Stimulated activated CD8-positive, alpha-beta memory T cell treated with anti-CD3 and anti-CD28 coated beads, Interleukin-7, amount 100 ng/mL, for 1 hour (primary cell): ENCODE results near the gene ACO1.
"Not testable (repeated sequence)": the region's sequence is repeated elsewhere in the genome, so short reads cannot be mapped to it uniquely, and the experiment has no call there.

ENCODE experiments used
- DNase-seq, 2 donors: peaks; one replicate each; pipeline ENCODE4 v3.0.0-alpha.2; 2020; ENCODE audit warnings: low read depth in 2 of 2

The ACO1 gene

GRCh38 chr9:32384364-32385151, at the start of gene ACO1:
Gene ACO1, plus strand, starts transcription at chr9:32384643. Its CDS starts 20,864 bp downstream, at chr9:32405507.
- DNase-seq, result peak; percentile 76 to 78

DNA sequence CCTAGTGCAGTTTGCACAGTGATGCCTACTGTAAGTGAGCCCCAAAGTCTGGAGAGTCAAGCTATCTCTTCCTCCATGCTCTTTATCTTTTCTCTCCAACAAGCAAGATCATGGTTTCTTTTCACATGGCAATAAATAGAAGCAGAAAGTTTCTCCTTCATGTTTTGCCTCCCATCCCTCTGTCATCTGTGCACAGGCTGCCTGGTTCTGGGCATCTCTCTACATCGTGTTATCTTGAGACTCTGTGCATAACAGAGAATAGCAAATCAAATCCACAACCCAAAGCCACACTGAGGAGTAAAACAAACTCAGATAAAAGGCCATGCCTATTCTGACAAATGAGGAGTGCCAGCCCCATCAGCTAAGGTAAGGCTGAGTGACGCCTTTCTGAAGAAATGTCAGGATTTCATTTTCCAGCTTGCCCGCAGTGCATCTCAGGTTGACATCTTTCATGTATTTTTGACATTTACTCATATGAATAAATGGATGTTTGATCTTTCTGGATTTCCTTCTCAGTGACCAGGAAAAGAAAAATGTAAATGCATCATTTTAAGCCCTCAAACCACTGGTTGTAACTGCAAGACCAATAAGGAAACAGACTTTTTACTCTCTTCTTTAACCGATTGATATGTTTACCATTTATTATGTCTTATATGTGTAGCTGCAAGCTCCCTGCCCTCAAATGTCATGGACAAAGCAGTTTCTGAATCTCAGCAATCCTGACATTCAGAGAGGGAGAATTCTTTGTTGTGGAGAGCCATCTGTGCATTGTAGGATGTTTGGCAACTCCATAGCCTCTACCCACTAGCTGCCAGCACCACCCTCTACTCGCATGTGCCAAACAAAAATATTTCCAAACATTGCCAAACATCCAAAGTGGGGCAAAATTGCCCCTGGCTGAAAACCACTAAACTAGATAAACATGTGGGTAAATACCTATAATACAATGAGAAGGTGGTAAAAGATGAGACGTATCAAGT, 49.2 kb upstream of the ACO1 start:
- no peak for DNase-seq

- DNase-seq, result no peak
Measured at GRCh38 chr9:32339424-32339823, 45.0 kb upstream of the ACO1 start.

DNA sequence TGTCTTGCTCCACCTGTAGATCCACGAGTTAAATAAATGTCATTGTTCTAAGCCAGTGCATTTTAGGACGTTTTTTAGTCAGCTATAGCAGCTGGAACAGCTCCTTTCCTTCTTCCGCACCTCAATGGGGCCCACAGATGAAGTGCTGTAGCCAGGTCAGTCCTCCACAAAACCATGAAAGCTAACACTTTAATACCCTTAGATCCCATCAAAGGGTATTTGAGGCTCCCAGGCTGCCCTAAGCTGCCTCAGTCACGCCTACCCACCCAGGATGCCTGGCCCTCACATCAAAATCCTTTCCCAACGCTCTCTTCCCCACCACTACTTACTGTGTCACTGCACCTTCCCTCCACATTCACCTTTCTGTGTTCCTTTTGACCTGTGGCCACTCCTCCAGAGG, 44.1 kb upstream of the ACO1 start:
- DNase-seq, result no peak

- no peak for DNase-seq
Measured at GRCh38 chr9:32344551-32345182, 39.8 kb upstream of the ACO1 start.

DNA sequence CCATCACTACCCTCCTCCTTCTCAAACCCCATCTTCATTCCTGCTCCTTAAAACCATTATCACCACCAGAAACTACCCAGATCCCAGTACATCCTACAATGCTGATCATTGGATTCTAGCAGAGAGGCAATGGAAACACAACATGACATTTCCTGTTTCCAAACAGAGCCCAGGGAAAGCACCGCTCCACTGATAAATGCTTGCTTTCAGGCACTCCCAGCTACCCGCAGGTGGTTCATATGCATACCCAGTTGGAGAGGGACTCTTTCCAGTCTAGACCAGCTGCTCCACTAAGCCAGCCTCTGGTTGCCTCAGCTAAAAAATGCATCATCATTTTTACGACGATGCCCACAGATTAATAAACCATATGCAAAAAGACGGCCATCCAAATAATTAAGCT, 39.2 kb upstream of the ACO1 start:
- DNase-seq, result no peak

DNA sequence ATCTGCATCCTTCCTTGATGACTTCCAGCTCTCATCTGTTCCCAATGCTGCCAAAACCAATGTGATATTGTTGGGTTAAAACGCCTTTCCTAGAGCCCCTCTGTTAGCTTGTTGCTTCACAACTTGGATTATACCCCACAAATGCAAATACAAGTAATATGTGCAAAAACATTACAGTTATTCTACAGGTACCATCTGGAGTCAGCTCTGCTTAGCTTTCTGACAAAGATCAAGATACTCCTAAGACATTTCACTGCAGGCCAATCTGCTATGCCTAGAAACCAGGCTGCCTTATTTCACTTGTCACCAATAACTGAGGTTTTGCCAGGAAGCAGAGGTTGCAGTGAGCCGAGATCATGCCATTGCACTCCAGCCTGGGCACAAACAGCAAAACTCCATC, 36.9 kb upstream of the ACO1 start:
- no peak for DNase-seq

GRCh38 chr9:32348106-32348695, 36.2 kb upstream of the ACO1 start:
- DNase-seq, result no peak

- no peak for DNase-seq
Measured at GRCh38 chr9:32349013-32349412, 35.4 kb upstream of the ACO1 start.

DNA sequence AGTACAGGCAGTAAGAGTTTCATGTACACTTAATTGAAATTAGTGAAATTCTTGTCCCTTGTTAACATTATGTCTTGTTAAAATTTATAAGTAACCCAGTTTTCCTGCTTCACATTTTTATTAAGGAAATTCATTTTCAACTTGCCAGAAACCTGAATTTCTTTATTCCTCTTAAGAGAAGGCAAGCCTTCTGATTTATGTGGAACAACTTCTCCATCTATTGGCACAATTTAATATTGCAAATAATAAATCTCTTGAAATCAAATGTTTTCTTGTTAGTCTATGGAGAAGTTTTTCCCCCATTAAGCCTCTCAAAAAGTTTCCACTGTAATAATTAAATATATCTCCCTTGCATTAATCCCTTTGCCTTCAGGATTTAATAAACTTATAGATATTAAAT, 33.8 kb upstream of the ACO1 start:
- no peak for DNase-seq

GRCh38 chr9:32351845-32352244, 32.6 kb upstream of the ACO1 start:
- no peak for DNase-seq

GRCh38 chr9:32353476-32353875, 31.0 kb upstream of the ACO1 start:
- not testable (repeated sequence) for DNase-seq

- no peak for DNase-seq
Measured at GRCh38 chr9:32359452-32359851, 25.0 kb upstream of the ACO1 start.

DNA sequence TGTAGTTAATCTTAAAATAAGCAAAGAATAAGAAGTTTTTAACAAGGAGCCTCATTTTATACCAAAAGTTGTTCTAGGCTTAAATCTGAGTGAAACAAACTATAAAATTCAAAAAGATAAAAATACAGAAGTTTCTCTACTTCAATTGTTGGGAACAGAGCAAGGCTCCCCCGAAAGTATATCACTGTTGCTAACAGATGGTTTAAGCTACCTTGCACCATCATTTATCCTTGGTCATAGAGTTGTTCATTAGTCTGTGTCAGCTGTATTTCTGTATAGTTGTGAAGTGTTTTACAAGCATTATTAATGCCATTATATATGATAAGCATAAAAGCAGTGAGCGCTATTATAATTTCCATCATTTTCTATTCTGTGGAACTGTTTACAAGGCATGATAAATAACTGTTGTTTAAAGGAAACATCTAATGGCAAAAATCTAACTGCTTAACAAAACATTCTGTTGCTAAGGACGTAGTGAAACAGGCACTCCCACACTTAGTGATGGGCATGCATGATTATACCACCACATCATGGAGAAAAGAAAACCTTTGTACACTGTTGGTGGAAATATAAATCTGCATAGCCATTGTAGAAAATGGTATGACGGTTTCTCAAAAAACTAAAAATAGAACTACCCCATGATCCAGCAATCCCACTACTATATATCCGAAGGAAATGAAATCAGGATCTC, 23.3 kb upstream of the ACO1 start:
- no peak for DNase-seq

DNA sequence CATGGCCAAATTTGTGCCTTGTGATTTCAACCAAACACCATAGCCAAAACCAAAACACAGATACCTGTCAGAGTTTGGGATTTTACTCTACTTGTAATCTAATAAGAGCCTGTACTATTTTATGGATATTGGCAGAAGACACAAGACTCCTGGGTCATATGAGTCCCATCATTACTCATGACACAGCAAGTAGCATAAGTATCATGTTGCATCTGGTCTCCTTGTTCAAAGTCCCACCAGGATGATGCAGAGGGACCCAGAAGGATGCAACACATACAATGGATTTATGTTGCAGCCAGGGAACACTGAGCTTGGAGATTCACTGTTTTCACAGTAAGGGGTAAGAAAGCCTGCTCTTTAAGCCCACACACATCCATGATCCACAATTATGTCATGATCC, 13.2 kb upstream of the ACO1 start:
- DNase-seq, result no peak

- DNase-seq, result no peak
Measured at GRCh38 chr9:32371679-32372078, 12.8 kb upstream of the ACO1 start.

- no peak for DNase-seq
Measured at GRCh38 chr9:32376285-32376684, 8.2 kb upstream of the ACO1 start.

GRCh38 chr9:32378496-32378895, 5.9 kb upstream of the ACO1 start:
- DNase-seq, result no peak

DNA sequence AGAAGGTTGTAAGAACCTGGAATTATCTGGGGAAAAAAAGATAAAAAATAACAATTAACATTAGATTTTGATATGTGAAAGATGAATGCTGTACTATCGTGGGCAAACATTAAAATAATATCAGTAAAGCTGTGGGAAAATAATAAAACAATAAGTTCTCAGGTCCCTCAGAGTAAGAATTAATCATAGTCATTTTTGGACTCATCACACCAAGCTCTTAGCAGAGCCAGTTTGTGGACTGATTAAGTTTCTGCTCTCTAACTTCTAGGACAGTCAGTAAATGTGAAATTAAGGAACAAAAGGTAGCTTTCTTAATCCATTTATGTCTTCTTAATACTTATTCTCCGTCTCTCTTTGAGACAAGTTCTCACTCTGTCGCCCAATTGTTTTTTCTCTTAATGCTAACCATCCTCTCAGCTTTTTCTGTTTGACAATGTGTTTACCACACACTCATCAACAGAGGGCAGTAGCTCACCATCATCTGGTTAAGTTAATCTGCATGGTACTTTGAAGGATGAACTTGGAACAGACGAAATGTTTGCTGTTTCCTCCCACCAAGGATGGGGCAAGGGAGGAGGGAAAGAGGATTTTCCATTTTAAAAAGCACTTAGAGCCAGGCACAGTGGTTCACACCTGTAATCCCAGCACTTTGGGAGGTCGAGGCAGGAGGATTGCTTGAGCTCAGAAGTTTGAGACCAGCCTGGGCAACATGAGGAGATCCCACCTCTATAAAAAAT, 5.3 kb upstream of the ACO1 start:
- DNase-seq, result peak; percentile 7 to 12

GRCh38 chr9:32380944-32381343, 3.5 kb upstream of the ACO1 start:
- no peak for DNase-seq
